Measurements from ENCODE around the gene ACBD3. TPM values are rescaled to one million over a fixed set of nuclear protein-coding genes. Genes with fewer than 3 reads are reported as not detected.

Gene ACBD3
- total and polyA plus RNA-seq, 2 of the 8 experiments (the other 6 are each of a cell fraction or from before 2014, with no cell fraction given), result 8.4 to 29.4 TPM

- TF ChIP-seq CHD7 (IDR thresholded peaks at IDR 0.05; ENCODE audit: insufficient replicate concordance, low read length) (no peak), CBX5 (IDR thresholded peaks at IDR 0.05; ENCODE audit: low read depth, low read length) (no peak), MAX (IDR thresholded peaks at IDR 0.05) (peak; percentile 34; the same call in 1 of the 2 replicates), KDM4A (IDR thresholded peaks at IDR 0.05; ENCODE audit: low read depth, low read length, severe bottlenecking) (peak; percentile 26), BRCA1 (IDR thresholded peaks at IDR 0.05; ENCODE audit: low read depth, low read length) (no peak), CTCF (IDR thresholded peaks at IDR 0.05; ENCODE audit: control extremely low read depth in 1 of 3, insufficient read depth in 1 of 3, low read depth in 1 of 3, low read length in 3 of 3) (peak; percentile 75 to 88 (median 79)), ASH2L (IDR thresholded peaks at IDR 0.05; ENCODE audit: low read length) (peak; percentile 59)
Observed at GRCh38 chr1:226121587-226122400, 64.7 kb downstream of the ACBD3 start (continued).
